ENCODE results near the gene FZD4.
A peak's percentile ranks its signal among the peaks of the same experiment; 100 is the strongest.
"Not testable (repeated sequence)": the region's sequence is repeated elsewhere in the genome, so short reads cannot be mapped to it uniquely, and the experiment has no call there.

FZD4 gene

DNA sequence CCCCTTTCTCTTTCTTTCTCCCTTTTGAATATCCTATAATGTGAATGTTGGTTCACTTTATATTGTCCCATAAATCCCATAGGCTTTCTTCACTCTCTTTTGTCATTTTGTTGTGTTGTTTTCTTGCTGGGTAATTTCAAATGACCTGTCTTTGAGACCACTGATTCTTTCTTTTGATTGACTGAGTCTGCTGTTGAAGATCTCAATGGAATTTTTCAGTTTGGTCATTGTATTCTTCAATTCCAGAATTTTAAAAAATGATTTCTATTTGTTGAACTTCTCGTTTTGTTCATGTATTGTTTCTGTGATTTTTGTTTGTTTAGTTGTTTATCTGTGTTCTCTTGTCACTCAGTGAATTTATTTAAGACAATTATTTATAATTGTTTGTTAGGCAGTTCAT lies 17.5 kb upstream of the FZD4 start:
- DNase-seq (ENCODE audit: low spot score), result no peak

DNA sequence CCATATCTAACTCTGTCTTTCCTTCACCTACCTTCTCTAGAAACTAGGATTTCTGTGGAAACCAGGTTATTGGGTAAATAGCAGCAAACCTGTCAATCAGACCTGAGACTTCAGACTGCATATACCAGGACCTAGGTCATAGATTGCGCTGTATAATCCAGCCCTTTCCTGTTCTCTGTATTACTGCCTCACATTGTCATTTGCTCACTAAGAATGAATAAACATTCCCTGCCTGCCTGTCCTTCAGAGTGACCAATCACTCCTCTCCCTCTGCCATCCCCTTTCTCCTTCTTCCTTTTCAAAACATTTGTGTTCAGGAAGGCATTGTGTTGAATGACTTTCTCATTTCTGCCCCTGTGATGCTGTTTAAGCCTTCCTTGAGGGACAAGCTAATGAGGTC lies 14.1 kb upstream of the FZD4 start:
- no peak for DNase-seq (ENCODE audit: low spot score)

DNA sequence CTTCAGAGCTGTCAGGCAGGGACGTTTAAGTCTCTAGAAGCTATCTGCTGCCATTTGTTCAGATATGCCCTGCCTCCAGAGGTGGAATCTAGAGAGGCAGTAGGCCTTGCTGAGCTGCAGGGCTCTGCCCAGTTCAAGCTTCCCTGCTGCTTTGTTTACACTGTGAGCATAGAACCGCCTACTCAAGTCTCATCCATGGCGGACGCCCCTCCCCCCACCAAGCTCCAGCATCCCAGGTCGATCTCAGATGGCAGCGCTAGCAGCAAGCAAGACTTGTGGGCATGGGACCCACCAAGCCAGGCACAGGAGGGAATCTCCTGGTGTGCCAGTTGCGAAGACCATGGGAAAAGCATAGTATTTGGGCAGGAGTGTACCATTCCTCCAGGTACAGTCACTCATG lies 12.4 kb upstream of the FZD4 start:
- DNase-seq (ENCODE audit: low spot score), result not testable (repeated sequence)

DNA sequence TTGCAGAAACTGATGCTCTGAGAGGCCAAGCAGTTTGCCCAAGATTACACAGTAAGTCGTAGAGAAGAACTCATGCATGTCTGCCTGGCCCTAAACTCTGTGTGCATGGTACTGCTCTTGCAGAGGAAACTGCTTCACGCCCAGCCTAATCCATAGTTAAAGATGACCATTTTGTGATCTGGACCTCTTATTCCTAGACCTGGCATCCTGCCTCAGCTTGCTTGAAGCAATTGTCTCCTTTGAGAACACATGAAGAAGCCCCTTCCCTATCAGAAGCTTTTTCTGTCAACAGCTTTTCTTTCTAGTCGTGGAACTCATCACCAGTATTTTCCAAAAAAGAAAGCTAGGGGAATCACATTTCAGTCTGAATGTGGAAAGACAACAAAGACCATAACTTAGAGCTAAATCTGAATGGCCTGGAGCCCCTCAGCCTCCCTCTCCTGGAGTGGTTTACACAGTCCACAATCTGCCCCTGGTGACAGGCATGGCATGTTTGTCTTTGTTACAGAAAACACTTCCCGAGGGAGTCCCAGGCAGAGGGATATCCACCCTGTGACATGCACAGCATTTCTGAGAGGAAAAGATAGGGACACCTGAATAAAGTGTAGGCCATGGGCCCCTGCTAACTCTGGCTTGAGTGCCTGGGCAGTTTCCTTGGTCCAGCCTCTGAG lies 2.9 kb upstream of the FZD4 start:
- DNase-seq (ENCODE audit: low spot score), result no peak

DNA sequence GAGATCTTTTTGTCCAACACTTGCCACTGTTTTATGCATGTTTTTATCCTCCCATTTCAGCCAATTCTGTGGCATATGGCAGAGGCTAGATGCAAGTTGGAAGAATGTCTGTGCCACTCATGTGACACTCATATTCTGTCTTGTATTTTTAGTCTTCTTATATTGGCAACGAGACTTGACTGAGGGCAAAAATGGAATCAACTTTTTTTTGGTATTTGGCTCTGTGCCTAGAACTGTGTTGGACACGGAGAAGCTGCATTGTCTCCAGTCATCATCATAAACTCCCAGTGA lies 1.7 kb upstream of the FZD4 start:
- DNase-seq (ENCODE audit: low spot score), result no peak

DNA sequence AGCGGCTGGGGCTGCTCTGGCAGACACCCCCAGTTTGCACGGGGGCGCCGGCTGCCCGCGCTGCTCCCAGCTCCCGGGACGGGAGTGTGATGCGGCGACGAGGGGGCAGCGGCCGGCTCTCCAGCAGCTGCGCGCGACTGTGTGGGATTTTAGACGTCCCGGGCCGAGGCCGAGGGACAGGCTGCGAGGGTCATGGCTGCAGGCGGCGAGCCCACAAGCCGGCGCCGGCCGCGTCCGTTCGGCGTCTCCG lies 159 bp downstream of the FZD4 start:
- no peak for DNase-seq (ENCODE audit: low spot score)

DNA sequence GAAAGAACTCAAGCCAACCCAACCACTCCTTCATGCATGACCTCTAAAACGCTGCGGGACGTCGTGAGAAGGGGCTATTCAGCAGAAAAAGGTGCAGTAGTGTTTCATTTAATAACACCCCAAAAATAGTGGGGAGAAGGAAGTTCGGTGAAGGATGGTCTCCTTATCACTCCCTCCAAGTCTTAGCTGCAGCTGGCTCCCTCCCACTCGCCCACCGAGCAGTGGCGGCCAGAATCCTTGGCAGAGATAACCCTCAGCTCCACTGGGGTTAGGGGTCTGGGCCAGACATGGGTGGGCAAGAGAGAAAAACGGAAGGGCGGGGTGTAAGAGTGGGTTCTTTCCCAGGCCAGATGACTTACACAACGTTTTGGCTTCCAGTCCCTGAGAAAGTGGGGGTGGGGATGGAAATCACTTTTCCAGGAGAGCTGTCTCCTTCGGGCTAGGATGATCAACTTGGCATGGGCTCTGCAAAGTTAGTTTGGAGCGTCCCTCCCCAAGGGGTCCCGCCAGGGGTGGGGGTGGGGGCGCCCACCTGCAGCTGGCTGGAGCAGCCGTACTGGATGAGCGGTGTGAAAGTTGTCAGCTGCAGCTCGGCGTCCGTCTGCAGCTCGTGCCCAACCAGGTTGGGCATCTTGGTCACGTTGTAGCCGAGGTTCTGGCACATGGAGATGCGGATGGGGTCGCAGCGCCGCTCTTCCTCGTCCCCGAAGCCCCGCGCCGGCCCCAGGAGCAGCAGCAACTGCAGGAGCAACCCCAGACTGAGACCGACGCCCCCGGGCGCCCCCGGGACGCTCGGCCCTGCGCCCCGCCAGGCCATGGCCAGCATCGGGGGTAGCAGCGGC lies 705 bp downstream of the FZD4 start:
- peak; percentile 74 for DNase-seq (ENCODE audit: low spot score)

DNA sequence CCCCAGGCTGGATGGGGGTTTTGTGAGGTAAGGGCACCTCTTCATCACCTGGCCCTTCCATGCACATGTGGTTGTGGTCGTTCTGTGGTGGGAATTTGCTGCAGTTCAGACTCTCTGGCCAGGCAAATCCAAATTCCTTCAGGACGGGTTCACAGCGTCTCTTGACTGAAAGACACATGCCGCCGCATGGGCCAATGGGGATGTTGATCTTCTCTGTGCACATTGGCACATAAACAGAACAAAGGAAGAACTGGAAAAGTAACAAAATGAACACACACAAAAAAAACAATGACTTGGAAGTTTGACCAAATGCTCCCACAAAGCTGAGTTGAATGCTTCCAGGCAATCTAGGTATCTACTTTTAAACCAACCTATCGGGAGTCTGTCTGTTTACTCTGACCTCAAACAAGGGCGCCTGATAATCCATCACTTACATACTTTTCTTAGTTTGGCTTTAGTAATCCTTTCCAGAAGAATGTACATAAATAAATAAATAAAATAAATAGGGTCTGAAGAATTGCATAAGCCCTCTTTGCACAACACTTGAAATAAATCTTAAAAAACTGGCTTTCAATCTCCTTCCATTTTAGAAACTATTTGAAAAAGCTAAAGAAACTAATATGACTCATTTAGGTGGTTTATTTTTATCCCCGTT lies 2.8 kb downstream of the FZD4 start:
- DNase-seq (ENCODE audit: low spot score), result no peak

DNA sequence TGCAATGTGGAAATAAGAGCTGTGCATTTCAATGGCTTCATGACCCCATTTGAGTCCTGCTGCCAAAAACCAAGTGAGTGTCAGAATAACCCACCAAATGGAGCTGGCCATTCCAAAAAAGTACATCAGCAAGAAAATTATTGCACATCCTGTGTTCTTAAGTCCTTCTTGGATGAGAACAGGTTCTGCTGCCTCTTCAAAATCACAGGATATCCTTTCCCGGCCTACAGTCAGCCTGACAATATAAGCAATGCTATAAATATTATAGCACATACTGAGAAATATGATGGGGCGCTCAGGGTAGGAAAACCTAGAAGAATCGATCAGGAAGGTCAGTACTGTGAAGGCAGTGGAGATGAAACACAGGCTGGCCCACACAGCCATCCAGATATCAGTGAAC lies 3.5 kb downstream of the FZD4 start:
- DNase-seq (ENCODE audit: low spot score), result no peak

DNA sequence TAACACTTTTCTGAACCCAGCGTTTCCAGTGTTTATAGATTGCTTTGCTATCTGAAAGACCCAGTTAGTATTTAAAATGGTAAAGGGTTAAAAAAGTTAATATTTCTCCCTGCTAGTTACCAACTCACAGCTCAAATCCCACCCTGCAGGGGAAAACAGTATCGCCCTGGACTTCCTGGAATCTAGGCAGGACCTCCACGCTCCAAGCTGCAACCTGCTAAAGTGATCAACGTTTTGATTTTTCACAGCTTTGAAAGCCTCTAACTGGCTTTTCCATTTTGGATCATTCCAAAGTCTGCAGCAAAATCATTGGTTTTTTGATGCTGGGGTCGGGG lies 4.6 kb downstream of the FZD4 start:
- no peak for DNase-seq (ENCODE audit: low spot score)

DNA sequence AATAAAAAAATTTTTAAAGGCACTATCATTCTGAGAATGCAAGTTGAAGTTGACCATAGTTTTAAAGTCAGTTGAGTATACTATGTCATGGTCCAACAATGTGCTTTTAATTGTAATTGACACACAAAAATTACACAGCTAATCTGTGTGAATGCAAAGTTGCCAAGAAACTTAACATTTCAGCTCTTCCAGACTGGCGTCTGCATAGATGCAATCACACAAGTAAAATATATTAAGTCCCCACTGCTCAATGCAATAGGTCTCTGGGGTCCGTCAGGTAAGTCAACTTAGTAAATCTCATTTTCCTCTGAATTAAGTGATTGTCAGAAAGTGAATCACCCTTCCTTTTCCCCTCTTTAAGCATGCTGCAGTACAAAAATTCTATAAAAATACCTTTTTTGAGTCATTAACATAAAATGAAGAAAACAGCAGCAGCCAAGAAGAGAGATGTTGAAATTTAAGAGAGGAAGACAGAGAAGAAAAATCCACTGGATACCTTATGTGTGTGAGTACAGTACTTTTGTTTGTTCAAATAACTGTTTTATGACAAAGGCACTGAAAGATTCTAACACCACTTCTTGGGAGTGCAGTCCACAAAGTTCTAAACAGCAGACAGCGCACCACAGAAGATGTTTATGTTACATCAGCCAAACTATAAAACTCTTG lies 5.1 kb downstream of the FZD4 start:
- DNase-seq (ENCODE audit: low spot score), result no peak

DNA sequence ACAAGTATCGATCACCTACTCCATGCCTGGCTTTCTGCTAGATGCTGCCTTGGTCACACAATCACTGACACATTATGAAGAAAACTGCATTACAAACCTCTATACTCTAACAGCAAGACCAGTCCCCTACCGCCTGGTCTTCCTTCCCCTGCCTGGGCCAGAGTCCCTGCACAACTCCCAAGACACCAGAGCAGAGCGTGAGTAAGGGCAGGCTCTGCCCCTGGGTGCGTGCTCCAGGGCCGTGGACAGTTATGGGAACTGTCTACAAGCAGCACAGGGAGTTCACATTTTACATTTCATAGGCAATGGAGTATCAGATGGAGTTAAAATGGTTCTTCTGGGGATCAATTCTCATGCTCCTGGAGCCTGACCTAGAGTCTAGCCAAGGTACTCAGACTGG lies 6.5 kb downstream of the FZD4 start:
- DNase-seq (ENCODE audit: low spot score), result no peak

DNA sequence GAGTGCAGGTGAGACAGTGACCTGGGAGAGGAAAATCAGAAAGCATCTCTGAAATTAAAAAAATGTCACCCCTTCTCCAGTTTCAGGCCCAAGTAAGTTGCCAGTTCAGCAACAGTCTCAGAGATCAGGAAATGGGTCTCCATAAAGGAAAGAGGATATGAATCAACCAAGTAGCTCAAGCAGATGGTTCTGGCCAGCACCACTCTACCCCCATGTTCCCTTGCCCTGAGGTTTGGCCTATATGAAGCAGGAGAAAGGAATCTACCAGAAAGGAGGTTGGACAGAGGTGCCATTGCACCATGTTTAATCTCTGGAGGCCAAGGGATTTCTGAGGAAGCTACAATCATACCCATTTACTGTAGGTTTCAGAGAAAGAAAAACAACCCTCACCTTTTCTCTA lies 7.7 kb downstream of the FZD4 start:
- no peak for DNase-seq (ENCODE audit: low spot score)

DNA sequence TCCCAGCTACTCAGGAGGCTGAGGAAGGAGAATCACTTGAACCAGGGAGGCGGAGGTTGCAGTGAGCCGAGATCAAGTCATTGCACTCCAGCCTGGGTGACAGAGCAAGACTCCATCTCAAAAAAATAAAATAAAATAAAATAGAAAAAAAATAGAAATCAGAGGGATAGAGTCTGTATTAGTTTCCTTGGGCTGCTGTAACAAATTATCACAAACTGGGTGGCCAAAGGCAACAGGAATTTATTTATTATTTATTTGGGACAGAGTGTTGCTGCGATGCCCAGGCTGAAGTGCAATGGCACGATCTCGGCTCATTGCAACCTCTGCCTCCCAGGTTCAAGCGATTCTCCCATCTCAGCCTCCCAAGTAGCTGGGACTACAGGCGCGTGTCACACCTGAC lies 11.7 kb downstream of the FZD4 start:
- not testable (repeated sequence) for DNase-seq (ENCODE audit: low spot score)

DNA sequence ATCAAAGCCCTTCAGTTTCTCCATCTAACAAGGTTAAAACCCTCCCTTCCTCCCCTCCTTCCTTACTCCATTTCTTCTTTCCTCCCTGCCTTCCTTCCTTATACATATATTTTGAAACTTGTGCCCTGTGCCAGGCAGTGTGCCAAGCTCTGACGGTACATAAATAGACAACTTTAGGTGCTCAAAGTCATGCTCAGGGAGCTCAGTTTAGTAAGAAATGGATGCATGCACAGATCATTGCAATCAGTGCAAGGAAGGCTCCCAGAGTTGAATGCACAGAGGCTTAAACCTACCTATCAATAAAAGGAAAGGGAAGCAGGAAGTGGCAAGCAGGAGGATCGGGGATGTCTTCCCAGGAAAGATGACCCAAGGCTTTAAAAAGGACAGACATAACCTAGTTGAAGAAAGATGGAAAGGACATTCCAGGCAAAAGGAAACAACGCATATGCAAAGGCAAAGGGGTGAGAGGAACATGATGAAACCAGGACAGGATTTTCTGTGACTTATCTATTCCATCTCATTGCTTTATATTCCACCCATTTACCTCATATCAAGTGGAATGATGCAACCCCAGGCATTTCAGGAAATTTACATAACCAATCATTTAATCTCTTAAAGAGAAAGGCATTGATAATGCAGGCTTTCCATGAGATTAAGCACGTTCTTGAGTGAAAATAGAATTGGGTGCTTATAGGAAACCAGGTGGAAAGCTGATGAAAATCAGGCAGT lies 13.2 kb downstream of the FZD4 start:
- no peak for DNase-seq (ENCODE audit: low spot score)

DNA sequence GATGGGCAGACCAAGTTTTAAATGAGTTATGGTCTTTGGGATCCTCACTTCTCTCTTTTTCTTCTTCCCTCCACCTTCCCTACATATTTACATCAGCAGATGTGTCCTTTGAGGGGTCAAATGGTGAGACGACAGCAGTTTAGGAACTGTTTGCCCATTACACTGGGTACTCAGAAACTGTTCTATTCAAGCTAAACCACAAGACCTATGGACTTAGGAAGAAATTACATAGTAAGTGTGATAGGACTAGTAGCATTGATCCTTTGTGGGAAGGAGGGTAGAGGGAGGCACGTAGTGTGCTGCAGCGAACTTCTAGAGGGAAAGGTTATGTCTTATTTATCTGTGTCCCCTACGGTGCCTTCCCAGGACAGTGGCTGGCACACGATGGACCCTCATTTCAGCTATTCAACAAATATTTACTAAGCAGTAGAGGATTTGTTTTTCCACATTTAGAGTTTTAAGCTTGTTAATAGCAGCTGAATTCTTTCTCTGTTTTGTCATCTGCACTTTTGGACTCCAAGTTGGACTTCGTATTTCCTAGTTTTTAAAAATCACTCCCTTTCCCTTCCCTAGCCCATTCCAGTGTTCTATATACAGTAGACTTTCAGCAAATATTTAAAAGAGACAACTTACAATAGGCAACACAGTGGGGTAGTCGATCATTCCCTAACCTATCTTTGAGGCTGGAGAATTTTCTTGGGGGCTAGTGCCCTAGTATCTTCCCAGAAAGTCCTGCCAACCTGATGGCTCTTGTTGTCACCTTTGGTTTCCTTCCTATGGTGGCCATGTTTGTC lies 13.9 kb downstream of the FZD4 start:
- no peak for DNase-seq (ENCODE audit: low spot score)

DNA sequence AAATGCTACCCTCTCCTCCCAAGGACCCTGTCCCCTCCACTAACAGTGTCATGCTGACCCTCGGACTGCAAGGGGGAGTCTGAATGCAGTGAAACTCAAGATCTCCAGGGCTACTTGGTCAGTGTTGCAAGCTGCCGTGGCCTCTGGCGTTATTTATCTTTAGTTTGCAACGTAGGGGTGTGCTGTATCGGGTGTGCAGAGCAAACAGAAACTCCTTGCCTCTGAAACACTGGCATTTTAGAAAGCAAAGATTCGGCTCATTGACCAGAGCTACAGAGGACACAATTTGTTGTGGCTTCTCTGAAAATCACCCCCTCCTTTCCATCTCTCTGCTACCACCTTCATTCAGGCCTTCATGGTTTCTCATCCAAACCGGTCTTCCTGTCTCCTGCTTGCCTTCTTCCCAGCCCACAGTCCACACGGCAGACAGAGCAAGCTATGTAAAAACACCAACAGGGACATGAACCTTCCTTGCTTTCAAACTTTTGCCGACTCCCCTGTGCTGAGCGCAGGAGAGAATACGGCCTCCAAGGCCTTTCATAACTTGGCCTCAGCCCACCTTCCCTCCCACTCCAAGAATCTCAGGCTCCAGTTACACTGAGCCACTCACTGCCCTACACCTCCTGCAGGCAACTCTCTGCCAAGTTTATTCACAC lies 14.9 kb downstream of the FZD4 start:
- no peak for DNase-seq (ENCODE audit: low spot score)

DNA sequence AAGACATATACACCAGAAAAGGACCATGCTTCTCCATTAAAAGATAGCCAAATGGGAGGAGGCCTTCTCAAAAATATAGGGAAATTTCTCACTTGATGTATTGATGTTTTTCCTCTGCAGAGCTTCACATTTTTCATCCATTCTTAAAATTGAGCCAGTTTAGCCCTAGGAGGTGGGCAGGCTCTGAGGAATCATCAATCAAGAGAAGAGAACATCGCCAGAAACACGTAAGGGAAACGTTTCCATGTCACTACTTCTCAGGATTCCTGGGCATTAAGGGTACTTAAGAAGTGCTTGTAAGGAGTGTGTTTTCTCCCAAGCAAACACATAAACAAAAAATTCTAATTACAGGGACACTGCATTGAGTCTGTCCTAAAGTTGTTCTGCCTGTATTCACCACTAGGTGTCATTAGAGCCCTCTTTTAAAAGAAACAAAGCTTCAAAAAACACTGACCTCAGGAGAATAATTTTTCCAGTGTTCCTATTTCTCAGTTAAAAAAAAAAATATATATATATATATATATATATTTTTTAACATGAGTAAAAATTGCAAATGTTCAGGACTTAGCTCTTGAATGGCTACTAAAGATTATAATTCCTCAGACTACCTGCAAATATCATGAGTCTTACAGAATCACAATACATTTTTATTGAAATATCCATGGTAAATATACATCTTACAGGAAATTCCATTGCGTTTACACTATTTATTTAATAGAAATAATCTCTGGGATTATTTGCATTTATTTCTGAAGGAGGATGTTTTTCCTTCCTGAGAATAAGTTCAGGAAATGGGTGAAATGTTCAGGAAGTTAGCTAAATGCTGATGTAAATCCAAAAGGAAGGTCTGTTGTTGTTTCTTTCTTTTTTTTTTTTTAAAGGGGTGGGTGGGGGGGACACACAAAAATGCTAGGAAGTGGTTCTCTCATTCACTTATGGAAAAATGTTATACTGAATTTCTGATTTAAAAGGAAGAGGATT lies 16.0 kb downstream of the FZD4 start:
- DNase-seq (ENCODE audit: low spot score), result no peak

DNA sequence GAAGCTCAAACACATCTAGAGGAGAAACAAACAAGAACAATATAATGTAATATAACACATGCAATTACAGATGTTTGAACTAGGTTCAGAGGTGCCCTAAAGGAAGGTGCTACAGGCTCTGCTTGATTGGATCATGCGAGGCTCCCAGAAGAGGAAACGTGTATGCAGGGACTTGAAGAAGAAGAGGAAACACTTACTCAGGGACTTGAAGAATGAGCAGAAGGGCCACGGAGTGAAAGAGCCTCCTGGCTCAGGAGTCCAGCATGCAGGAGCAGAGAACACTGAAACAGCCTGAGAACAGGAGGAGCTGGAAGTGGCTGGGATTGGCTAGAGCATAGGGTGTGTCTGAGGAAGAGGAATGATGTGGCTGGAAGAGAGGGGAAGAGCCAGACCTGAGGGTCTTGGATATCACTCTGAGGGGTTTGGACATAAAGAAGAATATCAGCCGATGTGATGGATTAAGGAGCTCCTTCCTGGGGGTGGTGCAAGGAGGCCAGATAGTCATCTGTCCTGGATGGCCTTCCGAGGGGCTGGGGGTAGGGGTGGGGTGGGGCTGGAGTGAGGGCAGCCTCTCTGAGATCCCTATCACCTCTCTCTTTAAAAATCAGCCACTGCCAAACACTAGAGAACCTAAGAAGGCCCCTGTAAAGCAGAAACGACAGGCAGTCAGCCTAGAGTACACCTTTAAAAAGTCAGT lies 16.8 kb downstream of the FZD4 start:
- DNase-seq (ENCODE audit: low spot score), result no peak
